Panc1 (cell line): ENCODE measurements around the gene PELI1.

Experiments
- POLR2AphosphoS5 ChIP-seq: IDR thresholded peaks from 2 replicates; pipeline ENCODE4 v1.6.1; 2012; ENCODE audit warnings: mild to moderate bottlenecking, low read depth, low read length, moderate library complexity
- SIN3A ChIP-seq: IDR thresholded peaks from 2 replicates; pipeline ENCODE4 v1.6.1; 2012; ENCODE audit warnings: low read depth, mild to moderate bottlenecking, low read length, moderate library complexity, borderline replicate concordance; ENCODE audit not compliant: insufficient read depth
- TCF7L2 ChIP-seq: IDR thresholded peaks from 2 replicates; pipeline ENCODE4 v1.6.1; 2011; ENCODE audit warnings: mild to moderate bottlenecking, low read depth, low read length, inconsistent platforms
- TF ChIP-seq, protein P1 (sequence below): fragments of 450-650 bp; IDR thresholded peaks from 2 replicates; pipeline ENCODE4 v1.5.1; 2017; ENCODE audit warnings: mild to moderate bottlenecking
- TF ChIP-seq, protein P2 (sequence below), 2 experiments: IDR thresholded peaks; 2 replicates each; pipeline ENCODE4 v1.6.1; 2011 to 2012; ENCODE audit warnings: low read depth in 2 of 2, control low read depth in 1 of 2, low read length in 1 of 2, mild to moderate bottlenecking in 1 of 2, moderate library complexity in 1 of 2; ENCODE audit not compliant: insufficient read depth in 1 of 2

DNA sequence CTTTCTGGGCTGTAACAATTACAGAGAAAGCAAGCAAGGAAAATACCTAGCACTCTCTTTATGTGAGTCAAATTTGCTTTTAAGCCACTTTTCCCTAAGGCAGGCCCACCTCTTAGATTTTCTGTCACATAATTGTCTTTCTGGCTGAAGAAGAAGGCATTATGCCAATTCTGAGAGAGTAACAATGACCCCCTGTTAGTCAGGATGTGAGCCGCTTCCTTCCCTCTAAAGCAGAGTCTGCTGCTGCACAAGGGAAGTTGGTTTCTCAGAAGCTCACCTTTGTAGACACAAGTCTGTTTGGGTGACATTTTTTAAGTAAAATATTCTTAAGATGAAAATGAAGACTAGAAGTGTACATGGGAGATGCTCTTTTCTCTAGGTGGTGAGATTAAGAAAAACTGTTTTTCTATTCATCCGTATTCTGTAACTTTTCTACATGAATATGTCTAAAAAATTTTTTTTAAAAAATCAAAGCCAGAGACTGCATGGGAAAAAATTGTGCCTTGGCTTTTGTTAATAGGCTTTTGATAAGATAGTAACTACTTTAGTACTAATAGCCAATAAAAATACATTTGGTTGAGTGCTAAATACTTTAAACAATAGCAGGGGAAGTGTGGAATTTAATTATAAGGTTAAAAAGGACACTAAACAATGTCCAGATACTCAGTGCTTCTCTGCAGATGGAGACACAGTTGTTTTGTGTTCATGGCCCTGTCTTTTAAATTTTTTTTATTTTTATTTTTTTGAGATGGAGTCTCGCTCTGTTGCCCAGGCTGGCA lies 91.6 kb downstream of the PELI1 start:
- TF ChIP-seq, protein P1, sequence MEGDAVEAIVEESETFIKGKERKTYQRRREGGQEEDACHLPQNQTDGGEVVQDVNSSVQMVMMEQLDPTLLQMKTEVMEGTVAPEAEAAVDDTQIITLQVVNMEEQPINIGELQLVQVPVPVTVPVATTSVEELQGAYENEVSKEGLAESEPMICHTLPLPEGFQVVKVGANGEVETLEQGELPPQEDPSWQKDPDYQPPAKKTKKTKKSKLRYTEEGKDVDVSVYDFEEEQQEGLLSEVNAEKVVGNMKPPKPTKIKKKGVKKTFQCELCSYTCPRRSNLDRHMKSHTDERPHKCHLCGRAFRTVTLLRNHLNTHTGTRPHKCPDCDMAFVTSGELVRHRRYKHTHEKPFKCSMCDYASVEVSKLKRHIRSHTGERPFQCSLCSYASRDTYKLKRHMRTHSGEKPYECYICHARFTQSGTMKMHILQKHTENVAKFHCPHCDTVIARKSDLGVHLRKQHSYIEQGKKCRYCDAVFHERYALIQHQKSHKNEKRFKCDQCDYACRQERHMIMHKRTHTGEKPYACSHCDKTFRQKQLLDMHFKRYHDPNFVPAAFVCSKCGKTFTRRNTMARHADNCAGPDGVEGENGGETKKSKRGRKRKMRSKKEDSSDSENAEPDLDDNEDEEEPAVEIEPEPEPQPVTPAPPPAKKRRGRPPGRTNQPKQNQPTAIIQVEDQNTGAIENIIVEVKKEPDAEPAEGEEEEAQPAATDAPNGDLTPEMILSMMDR: no peak
- TF ChIP-seq, protein P2, sequence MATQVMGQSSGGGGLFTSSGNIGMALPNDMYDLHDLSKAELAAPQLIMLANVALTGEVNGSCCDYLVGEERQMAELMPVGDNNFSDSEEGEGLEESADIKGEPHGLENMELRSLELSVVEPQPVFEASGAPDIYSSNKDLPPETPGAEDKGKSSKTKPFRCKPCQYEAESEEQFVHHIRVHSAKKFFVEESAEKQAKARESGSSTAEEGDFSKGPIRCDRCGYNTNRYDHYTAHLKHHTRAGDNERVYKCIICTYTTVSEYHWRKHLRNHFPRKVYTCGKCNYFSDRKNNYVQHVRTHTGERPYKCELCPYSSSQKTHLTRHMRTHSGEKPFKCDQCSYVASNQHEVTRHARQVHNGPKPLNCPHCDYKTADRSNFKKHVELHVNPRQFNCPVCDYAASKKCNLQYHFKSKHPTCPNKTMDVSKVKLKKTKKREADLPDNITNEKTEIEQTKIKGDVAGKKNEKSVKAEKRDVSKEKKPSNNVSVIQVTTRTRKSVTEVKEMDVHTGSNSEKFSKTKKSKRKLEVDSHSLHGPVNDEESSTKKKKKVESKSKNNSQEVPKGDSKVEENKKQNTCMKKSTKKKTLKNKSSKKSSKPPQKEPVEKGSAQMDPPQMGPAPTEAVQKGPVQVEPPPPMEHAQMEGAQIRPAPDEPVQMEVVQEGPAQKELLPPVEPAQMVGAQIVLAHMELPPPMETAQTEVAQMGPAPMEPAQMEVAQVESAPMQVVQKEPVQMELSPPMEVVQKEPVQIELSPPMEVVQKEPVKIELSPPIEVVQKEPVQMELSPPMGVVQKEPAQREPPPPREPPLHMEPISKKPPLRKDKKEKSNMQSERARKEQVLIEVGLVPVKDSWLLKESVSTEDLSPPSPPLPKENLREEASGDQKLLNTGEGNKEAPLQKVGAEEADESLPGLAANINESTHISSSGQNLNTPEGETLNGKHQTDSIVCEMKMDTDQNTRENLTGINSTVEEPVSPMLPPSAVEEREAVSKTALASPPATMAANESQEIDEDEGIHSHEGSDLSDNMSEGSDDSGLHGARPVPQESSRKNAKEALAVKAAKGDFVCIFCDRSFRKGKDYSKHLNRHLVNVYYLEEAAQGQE (IDR thresholded peaks at IDR 0.05; ENCODE audit: insufficient read depth in 1 of 2, low read depth in 2 of 2, low read length in 1 of 2): no peak
- TF ChIP-seq POLR2AphosphoS5 (no peak), SIN3A (no peak), TCF7L2 (no peak)
